Tibial nerve (tissue), 4 donors: ENCODE results near the gene PRRX1.

Source experiments
- EP300 ChIP-seq, 2 donors: sonication (generic); formaldehyde crosslinking; IDR thresholded peaks; one replicate each; pipeline ENCODE4 v1.6.1; 2017; ENCODE audit warnings: antibody characterized with exemption in 2 of 2, mild to moderate bottlenecking in 1 of 2
- TF ChIP-seq, protein P1 (sequence below), 5 experiments: fragments of 200-600 bp in 3 of 5; fragments of 450-650 bp in 2 of 5; sonication (generic) in 3 of 5; IDR thresholded peaks; one replicate each; pipeline ENCODE4 v1.5.1; 2016 to 2019; ENCODE audit warnings: antibody characterized with exemption in 5 of 5, mild to moderate bottlenecking in 3 of 5, moderate library complexity in 2 of 5

- TF ChIP-seq EP300 (IDR thresholded peaks at IDR 0.05): no peak
- TF ChIP-seq, protein P1, sequence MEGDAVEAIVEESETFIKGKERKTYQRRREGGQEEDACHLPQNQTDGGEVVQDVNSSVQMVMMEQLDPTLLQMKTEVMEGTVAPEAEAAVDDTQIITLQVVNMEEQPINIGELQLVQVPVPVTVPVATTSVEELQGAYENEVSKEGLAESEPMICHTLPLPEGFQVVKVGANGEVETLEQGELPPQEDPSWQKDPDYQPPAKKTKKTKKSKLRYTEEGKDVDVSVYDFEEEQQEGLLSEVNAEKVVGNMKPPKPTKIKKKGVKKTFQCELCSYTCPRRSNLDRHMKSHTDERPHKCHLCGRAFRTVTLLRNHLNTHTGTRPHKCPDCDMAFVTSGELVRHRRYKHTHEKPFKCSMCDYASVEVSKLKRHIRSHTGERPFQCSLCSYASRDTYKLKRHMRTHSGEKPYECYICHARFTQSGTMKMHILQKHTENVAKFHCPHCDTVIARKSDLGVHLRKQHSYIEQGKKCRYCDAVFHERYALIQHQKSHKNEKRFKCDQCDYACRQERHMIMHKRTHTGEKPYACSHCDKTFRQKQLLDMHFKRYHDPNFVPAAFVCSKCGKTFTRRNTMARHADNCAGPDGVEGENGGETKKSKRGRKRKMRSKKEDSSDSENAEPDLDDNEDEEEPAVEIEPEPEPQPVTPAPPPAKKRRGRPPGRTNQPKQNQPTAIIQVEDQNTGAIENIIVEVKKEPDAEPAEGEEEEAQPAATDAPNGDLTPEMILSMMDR (IDR thresholded peaks at IDR 0.05): no peak
These were observed 2.9 kb upstream of the PRRX1 start for GRCh38 chr1:170660871-170661645.
